ENCODE measurements around the gene LMNB1.

Gene LMNB1

GRCh38 chr5:126863402-126863801, 86.5 kb downstream of the LMNB1 start:
- DNase-seq: no peak

GRCh38 chr5:126864042-126864688, 87.2 kb downstream of the LMNB1 start:
- no peak for DNase-seq

- no peak for DNase-seq
Observed at GRCh38 chr5:126865299-126865698, 88.4 kb downstream of the LMNB1 start.

DNA sequence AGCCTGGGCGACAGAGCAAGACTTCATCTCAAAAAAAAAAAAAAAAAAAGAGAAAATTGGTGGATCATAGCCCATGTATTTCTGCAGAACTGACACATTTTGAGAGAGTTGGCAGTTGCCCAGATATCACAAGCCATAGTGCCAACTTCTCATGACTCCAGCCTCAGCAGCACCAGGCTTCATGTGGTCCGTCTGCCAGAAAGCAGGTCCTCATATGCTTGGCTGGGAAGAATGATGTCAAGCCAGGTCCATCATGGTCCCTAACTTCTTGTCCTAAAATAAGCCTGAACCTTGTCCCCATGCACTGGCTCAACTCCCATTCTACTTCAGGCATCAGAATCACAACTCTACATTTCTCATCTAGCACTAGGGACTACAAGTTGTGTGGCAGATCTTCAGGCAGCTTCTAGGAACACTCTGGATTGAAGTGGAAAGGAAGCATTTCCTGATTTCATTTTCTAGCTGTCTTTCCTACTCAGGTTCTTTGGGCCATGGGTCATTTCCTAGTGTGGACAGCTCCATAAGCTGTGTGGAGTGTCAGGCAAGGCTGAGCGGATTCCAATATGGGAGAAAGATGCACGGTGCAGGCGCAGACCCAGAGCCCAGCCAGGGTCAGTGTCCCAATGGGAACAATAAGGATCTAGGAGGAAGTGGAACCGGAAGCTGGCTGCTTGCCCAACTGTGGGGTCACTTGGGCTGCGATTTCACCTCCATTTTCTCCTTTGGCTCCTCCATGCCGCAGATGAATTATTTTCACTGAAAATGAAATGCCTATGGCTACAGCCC, 90.1 kb downstream of the LMNB1 start:
- no peak for DNase-seq

DNA sequence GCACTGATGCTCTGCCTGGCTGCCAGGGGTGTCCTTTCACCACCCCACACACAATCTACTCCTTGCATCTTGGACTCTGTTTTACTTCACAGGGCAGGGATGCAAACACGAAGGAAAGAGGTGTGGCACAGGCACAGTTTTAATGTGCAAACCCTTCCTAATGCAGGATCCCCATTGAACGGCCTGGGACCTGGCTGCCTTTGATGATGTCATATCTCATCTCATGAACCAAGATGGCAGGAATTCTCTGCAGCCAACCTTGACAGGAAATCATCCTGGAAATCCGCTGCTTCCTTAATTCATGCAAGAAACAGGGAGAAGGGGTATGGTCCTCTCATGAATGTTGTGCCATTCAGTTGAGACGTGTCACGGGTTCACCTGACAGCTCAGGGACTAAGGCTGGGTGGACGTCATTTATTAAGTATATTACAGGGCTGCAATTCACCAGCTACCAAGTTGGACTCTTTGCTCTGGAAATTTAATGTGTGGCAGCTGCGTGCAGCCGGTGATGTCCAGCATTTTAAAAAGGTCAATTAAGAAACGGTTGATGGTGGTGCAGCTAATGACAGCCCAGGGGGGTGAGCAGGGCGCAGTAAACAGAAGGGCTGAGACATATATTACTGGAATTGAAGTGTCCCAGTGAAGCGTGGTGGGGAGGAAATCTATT, 91.5 kb downstream of the LMNB1 start:
- DNase-seq: peak; percentile 92

DNA sequence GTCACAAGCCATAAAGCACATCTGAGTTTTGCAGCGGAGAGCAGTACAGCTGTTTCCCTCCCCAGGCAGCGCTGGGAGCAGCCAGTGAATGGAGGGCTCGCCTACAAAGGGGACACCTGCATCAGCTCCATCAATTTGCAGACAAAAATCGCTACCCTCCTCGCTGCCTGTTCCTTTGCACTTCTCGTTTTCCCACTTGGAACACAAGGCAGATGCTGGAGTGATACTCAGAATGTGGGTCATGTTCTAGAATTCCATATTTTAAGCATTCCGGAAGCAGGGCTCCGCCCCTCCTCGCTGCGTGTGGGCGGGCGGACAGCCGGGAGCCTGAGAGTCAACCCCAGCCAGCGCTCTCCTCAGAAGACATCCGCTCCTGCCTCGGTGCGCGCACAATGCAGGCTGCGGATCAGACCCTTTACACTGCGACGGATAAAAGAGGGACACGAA, 92.1 kb downstream of the LMNB1 start:
- peak; percentile 89 for DNase-seq

DNA sequence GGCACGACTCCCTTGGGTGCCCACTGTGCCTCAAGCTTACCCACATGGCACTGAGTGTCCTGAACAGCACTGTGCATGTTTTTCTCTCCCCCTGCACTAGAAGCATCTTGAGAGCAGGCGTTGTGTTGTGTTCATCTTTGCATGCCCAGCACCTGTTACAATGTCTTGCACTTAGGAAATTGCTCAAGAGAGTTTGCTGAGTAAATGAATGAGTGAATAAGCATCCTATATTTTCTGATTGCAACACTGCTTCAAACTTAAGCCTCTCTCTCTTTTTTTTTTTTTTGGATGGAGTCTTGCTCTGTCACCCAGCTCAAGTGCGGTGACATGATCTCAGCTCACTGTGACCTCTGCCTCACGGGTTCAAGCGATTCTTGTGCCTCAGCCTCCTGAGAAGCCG, 94.5 kb downstream of the LMNB1 start:
- DNase-seq: no peak

DNA sequence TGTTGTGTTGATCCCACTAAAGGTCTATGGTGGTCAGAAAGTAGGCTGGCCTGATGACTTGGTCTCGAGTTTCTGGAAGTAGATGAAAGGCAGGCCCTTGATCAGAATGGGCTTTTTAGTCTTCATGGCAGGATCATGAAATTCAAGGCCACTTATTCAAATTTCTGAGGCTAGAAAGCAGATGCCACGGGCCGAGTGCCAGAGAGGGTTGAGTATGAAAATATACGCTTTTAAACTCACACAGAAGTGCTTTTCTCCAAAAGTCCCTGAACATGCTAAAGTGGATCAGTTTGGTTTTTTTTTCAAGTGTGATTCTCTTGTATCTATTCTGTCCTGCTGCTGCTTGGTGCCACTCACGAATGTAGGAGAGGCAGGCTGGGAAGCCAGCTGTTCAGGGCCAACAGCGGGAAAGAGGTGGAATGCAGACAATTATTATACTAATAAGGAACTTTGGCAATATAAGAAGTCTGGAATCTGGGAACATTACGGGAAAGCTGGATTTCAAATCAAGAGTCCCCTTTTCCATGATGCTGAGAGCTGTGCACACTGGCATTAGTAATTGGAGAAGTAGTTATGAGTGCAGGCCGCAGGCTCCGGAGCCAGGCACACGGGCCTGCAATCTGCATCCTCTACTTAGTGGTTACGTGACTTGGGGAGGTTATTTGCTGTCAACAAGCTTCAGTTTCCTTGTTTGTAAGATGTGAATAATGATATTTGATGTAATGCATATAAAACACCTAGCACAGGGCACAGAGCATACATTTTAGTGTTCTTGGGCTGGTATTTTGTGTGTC, 95.8 kb downstream of the LMNB1 start:
- no peak for DNase-seq

GRCh38 chr5:126875303-126875785, 98.4 kb downstream of the LMNB1 start:
- peak; percentile 61 for DNase-seq

- no peak for DNase-seq
Observed at GRCh38 chr5:126877602-126878001, 100.7 kb downstream of the LMNB1 start.

DNA sequence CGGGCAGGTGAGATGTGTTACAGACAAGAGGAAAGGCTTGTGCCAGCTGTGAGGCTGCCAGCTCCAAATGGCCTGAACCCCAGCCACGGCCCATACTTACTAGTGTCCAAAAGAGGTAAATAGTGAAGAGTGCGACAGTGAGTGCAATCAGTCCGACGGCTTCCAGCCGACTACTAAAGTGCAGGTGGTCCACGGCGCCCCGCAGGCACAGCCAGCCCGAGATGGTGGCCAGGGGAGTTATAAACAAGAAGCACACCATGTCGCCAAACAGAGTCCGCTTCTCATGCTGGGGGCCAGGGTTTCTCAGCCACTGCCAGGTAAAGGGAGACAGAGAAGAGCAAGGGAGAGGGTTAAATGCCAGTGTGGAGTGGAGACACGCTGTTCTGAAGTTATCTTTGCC, 101.1 kb downstream of the LMNB1 start:
- DNase-seq: no peak

DNA sequence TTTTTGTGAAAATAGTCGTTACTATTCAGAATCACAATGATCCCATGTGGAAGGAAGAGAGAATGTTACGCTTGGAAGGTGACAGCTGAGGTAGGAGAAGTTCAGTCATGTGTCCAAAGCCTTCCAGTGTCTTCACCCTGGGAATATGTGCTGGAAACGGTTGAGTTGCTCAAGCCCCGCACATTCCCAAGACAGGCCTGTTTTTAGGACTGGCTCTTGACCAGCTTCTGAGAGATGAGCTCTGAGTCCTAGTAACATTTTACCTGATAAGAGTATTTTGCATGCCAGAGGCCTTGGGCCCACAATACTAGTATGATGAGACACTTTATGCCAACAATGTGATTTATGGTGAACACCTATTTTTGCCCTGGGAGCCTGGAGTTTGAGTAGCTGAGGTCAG, 101.7 kb downstream of the LMNB1 start:
- DNase-seq: no peak

DNA sequence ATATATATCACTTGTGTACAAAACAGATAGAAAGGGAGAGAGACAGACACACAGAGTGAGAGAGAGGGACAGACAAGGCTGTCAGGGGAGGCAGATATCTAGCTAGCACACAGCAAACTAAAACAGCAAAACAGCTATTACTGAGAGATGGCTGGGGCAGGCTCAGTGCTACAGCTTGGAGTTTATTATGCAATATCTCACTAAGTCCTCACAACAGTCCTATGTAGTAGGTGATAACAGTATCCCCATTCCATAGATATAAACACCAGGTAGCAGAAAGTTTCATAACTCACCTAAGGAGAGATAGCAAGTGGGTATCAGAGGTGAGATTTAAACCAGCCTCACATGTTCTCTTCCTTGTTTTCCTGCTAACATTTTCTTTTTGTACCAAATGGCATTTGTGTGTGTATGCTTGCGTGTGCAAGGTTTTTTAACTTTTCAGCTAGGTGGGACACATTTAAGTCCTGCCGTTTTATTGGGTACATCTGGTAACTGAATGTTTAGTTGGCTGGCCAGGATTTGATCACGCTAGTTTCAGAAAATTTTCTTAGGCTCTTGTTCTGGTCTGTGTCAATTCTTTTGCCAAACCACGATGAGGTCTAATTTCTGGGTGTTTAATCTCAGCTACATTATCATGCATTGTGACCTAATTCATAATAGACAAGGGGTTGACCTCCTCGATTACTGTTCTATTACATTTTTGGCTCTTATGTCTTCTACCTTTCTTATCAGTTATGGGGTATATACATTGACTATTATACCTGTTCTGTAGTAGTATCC, 105.1 kb downstream of the LMNB1 start:
- DNase-seq: no peak

GRCh38 chr5:126883564-126884245, 106.8 kb downstream of the LMNB1 start:
- DNase-seq: no peak

DNA sequence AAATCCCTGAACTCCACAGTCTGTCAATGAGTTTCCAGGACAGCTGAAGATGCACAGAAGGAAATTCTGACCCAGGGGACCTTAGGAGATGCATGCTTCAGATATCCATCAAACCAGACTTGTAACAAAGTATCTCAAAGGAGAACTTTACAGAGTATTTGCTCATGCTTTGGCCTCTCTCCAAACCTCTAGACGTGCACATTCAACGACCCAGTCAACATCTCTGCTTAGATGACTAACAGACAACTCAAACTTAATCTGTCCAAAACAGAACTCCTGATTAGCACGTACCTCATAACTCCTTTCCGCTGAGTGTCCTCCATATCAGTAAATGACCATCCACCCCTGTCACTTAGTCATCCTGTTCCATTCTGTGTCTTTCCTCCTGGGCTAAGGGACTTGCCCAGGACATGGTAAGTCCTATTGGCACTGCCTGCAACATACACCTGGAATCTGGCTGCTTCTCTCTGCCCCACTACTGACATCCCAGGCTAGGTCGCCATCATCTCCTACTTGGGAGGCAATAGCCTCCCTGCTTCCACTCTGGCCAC, 107.4 kb downstream of the LMNB1 start:
- DNase-seq: no peak
